Body of pancreas (tissue), 4 donors: ENCODE measurements around the gene B3GNT2.

Experiments used
- CTCF ChIP-seq, 7 experiments: fragments of 450-650 bp in 4 of 7; fragments of 200-600 bp in 3 of 7; sonication (generic) in 3 of 7; IDR thresholded peaks; one replicate each; pipeline ENCODE4 v1.5.1; 2016 to 2019; ENCODE audit warnings: antibody characterized with exemption in 7 of 7
- POLR2A ChIP-seq, 3 donors: fragments of 450-650 bp; IDR thresholded peaks; one replicate each; pipeline ENCODE4 v1.6.1; 2016; ENCODE audit warnings: antibody characterized with exemption in 3 of 3, mild to moderate bottlenecking in 2 of 3

GRCh38 chr2:62197011-62197924 is 1.4 kb downstream of the B3GNT2 start:
- TF ChIP-seq CTCF (IDR thresholded peaks at IDR 0.05) (no peak), POLR2A (IDR thresholded peaks at IDR 0.05) (peak in 1 of 3 donors; percentile 0)
